ENCODE data around the gene C5. TPM values are rescaled to one million over a fixed set of nuclear protein-coding genes. Genes with fewer than 3 reads are reported as not detected.

The C5 gene
- total and polyA plus RNA-seq, 9 donors: 3.0 to 7.2 (median 4.6) TPM

- DNase-seq: no peak
- peaks cover 32% of the 10 kb centered on the region for H3K4me1 ChIP-seq (ENCODE audit: insufficient read depth)
- intact Hi-C loops (cut with DNase I): loop anchor here in 3 of 4 donors (5.0 to 10.0 kb wide), 3 partner anchors 50 to 57 kb away; partner anchors contain the start of gene PHF19 (in 2 of the 3)
Observed at GRCh38 chr9:120932086-120932823, 117.8 kb downstream of the C5 start.

GRCh38 chr9:120931231-120932085 lies 118.6 kb downstream of the C5 start:
- H3K27me3 ChIP-seq: no peaks in the 10 kb centered on the region
- peak in 4 of 5 donors; percentile 59 to 67 (median 64) for DNase-seq
- H3K36me3 ChIP-seq: no peaks in the 10 kb centered on the region
- 22 to 29% (median 26%) methylated on average over 4 of the region's 4 CpGs for WGBS, 3 donors
- no peaks in the 10 kb centered on the region for H3K9me3 ChIP-seq
- intact Hi-C loops (cut with DNase I): loop anchor here in 3 of 4 donors (5.0 to 10.0 kb wide), 3 partner anchors 49 to 57 kb away; partner anchors contain the start of gene PHF19 (in 2 of the 3)
- peak overlapping the region; percentile 9 to 86 for H3K27ac ChIP-seq
- no peak overlapping the region for H3K4me3 ChIP-seq
- H3K4me1 ChIP-seq (ENCODE audit: insufficient read depth): peaks cover 31% of the 10 kb centered on the region
- TF ChIP-seq EP300 (IDR thresholded peaks at IDR 0.05) (no peak), CTCF (IDR thresholded peaks at IDR 0.05) (no peak), POLR2A (IDR thresholded peaks at IDR 0.05) (no peak)

More at GRCh38 chr9:120932086-120932823, 117.8 kb downstream of the C5 start:
- no peak overlapping the region for H3K4me3 ChIP-seq
- TF ChIP-seq EP300 (IDR thresholded peaks at IDR 0.05): no peak
- no peak for TF ChIP-seq POLR2A (IDR thresholded peaks at IDR 0.05)
- no peak for TF ChIP-seq CTCF (IDR thresholded peaks at IDR 0.05)
- H3K27me3 ChIP-seq: no peaks in the 10 kb centered on the region
- no peaks in the 10 kb centered on the region for H3K36me3 ChIP-seq
- H3K27ac ChIP-seq: peak overlapping the region in 1 of 2 donors; percentile 86
- no peaks in the 10 kb centered on the region for H3K9me3 ChIP-seq
- 66 to 72% (median 69%) methylated on average over 6 of the region's 6 CpGs for WGBS, 3 donors

- H3K27me3 ChIP-seq: no peaks in the 10 kb centered on the region
- no peak for DNase-seq
- peak overlapping the region; percentile 74 for H3K4me3 ChIP-seq
- intact Hi-C loops (cut with DNase I): no loop called here
- peak overlapping the region; percentile 62 to 81 for H3K27ac ChIP-seq
- TF ChIP-seq CTCF (IDR thresholded peaks at IDR 0.05) (no peak), POLR2A (IDR thresholded peaks at IDR 0.05) (no peak), EP300 (IDR thresholded peaks at IDR 0.05) (no peak)
- peaks cover 22% of the 10 kb centered on the region for H3K4me1 ChIP-seq (ENCODE audit: insufficient read depth)
- no peaks in the 10 kb centered on the region for H3K36me3 ChIP-seq
- WGBS, 3 donors: 26 to 56% (median 28%) methylated on average over 15 to 26 of the region's 26 CpGs
- no peaks in the 10 kb centered on the region for H3K9me3 ChIP-seq
Observed at GRCh38 chr9:120929229-120929791, 120.8 kb downstream of the C5 start.
